IPS-11a (cell line): Measurements from ENCODE around the gene PPIC.
"Not testable (repeated sequence)": the region's sequence is repeated elsewhere in the genome, so short reads cannot be mapped to it uniquely, and the experiment has no call there.

Experiments
- H3K4me3 ChIP-seq: one replicate; pipeline ENCODE4 v1.5.1; 2013; ENCODE audit warnings: low read depth, low read length, control low read depth

Gene PPIC

GRCh38 chr5:123012321-123012720 is 24.2 kb downstream of the PPIC start:
- H3K4me3 ChIP-seq: no peak overlapping the region

- H3K4me3 ChIP-seq: no peak overlapping the region
Observed at GRCh38 chr5:123007754-123008153, 28.8 kb downstream of the PPIC start.

GRCh38 chr5:123007182-123007581 is 29.3 kb downstream of the PPIC start:
- H3K4me3 ChIP-seq: no peak overlapping the region

GRCh38 chr5:123001808-123002207 is 34.7 kb downstream of the PPIC start:
- no peak overlapping the region for H3K4me3 ChIP-seq

GRCh38 chr5:123000731-123001130 is 35.8 kb downstream of the PPIC start:
- no peak overlapping the region for H3K4me3 ChIP-seq

GRCh38 chr5:122999947-123000563 is 36.5 kb downstream of the PPIC start:
- no peak overlapping the region for H3K4me3 ChIP-seq

- no peak overlapping the region for H3K4me3 ChIP-seq
Observed at GRCh38 chr5:122997294-122997693, 39.2 kb downstream of the PPIC start.

- no peak overlapping the region for H3K4me3 ChIP-seq
Observed at GRCh38 chr5:122996091-122996490, 40.4 kb downstream of the PPIC start.

GRCh38 chr5:122985954-122986721 is 50.4 kb downstream of the PPIC start:
- H3K4me3 ChIP-seq: no peak overlapping the region

- no peak overlapping the region for H3K4me3 ChIP-seq
Observed at GRCh38 chr5:122985006-122985700, 51.4 kb downstream of the PPIC start.

GRCh38 chr5:122984425-122984824 is 52.1 kb downstream of the PPIC start:
- no peak overlapping the region for H3K4me3 ChIP-seq

GRCh38 chr5:122982376-122982775 is 54.1 kb downstream of the PPIC start:
- no peak overlapping the region for H3K4me3 ChIP-seq

GRCh38 chr5:122981846-122982245 is 54.7 kb downstream of the PPIC start:
- H3K4me3 ChIP-seq: no peak overlapping the region

GRCh38 chr5:122978644-122979297 is 57.8 kb downstream of the PPIC start:
- H3K4me3 ChIP-seq: no peak overlapping the region

- H3K4me3 ChIP-seq: no peak overlapping the region
Observed at GRCh38 chr5:122978068-122978467, 58.5 kb downstream of the PPIC start.

- H3K4me3 ChIP-seq: no peak overlapping the region
Observed at GRCh38 chr5:122977319-122977718, 59.2 kb downstream of the PPIC start.

- not testable (repeated sequence) for H3K4me3 ChIP-seq
Observed at GRCh38 chr5:122974251-122974650, 62.3 kb downstream of the PPIC start.

- H3K4me3 ChIP-seq: not testable (repeated sequence)
Observed at GRCh38 chr5:122973759-122974158, 62.8 kb downstream of the PPIC start.
